DMS79 (cell line): ENCODE data around the gene NKX6-1.

Source experiments
- DNase-seq: peaks from one replicate; lab custom pipeline; 2025; lab: John Stamatoyannopoulos, UW

The NKX6-1 gene

GRCh38 chr4:84477738-84478137 lies 21.4 kb downstream of the NKX6-1 start:
- DNase-seq, result no peak

- no peak for DNase-seq
These were observed 25.0 kb downstream of the NKX6-1 start for GRCh38 chr4:84474107-84474506.

GRCh38 chr4:84472154-84472553 lies 26.9 kb downstream of the NKX6-1 start:
- no peak for DNase-seq

- DNase-seq, result no peak
These were observed 28.8 kb downstream of the NKX6-1 start for GRCh38 chr4:84470204-84470785.

GRCh38 chr4:84467601-84468000 lies 31.5 kb downstream of the NKX6-1 start:
- DNase-seq, result no peak

- DNase-seq, result no peak
These were observed 39.3 kb downstream of the NKX6-1 start for GRCh38 chr4:84459783-84460182.

- no peak for DNase-seq
These were observed 42.9 kb downstream of the NKX6-1 start for GRCh38 chr4:84456157-84456556.

GRCh38 chr4:84455697-84456096 lies 43.4 kb downstream of the NKX6-1 start:
- no peak for DNase-seq

GRCh38 chr4:84451546-84451945 lies 47.5 kb downstream of the NKX6-1 start:
- no peak for DNase-seq

- no peak for DNase-seq
These were observed 55.6 kb downstream of the NKX6-1 start for GRCh38 chr4:84443523-84443922.

GRCh38 chr4:84442778-84443177 lies 56.3 kb downstream of the NKX6-1 start:
- no peak for DNase-seq
